Measurements from ENCODE around the gene ZNF185.

The ZNF185 gene

GRCh38 chrX:152926923-152927322 is 29.1 kb downstream of the ZNF185 start:
- H2AFZ ChIP-seq (ENCODE audit: low read length): no peak overlapping the region
- no peak overlapping the region for H3K4me2 ChIP-seq (ENCODE audit: low read depth, low read length)
- no peak for TF ChIP-seq EZH2 (optimal IDR thresholded peaks at IDR 0.05; ENCODE audit: low read depth, low read length)
- TF ChIP-seq EZH2phosphoT487 (IDR thresholded peaks at IDR 0.05; ENCODE audit: low read length): no peak
- H3K79me2 ChIP-seq (ENCODE audit: low read length): no peaks in the 10 kb centered on the region
- no peaks in the 10 kb centered on the region for H3K4me1 ChIP-seq (ENCODE audit: low read length)
- no peak overlapping the region for H3K4me3 ChIP-seq (ENCODE audit: low read length)
- H3K9ac ChIP-seq (ENCODE audit: low read length): no peak overlapping the region
- H4K20me1 ChIP-seq (ENCODE audit: insufficient read depth, low read length): no peaks in the 10 kb centered on the region
- H3K27me3 ChIP-seq (replicated peaks; ENCODE audit: insufficient read depth, low read length): no peaks in the 10 kb centered on the region
- H3K9me2 ChIP-seq (replicated peaks; ENCODE audit: insufficient read depth, low read length): no peaks in the 10 kb centered on the region
- DNase-seq: no peak
- no peaks in the 10 kb centered on the region for H3F3A ChIP-seq (ENCODE audit: insufficient read depth, low read length)
- H3K36me3 ChIP-seq (replicated peaks; ENCODE audit: insufficient read depth, low read length): no peaks in the 10 kb centered on the region
- H3K27ac ChIP-seq (ENCODE audit: low read length): no peak overlapping the region
- H3K9me3 ChIP-seq (replicated peaks; ENCODE audit: insufficient read depth, low read length): no peaks in the 10 kb centered on the region

DNA sequence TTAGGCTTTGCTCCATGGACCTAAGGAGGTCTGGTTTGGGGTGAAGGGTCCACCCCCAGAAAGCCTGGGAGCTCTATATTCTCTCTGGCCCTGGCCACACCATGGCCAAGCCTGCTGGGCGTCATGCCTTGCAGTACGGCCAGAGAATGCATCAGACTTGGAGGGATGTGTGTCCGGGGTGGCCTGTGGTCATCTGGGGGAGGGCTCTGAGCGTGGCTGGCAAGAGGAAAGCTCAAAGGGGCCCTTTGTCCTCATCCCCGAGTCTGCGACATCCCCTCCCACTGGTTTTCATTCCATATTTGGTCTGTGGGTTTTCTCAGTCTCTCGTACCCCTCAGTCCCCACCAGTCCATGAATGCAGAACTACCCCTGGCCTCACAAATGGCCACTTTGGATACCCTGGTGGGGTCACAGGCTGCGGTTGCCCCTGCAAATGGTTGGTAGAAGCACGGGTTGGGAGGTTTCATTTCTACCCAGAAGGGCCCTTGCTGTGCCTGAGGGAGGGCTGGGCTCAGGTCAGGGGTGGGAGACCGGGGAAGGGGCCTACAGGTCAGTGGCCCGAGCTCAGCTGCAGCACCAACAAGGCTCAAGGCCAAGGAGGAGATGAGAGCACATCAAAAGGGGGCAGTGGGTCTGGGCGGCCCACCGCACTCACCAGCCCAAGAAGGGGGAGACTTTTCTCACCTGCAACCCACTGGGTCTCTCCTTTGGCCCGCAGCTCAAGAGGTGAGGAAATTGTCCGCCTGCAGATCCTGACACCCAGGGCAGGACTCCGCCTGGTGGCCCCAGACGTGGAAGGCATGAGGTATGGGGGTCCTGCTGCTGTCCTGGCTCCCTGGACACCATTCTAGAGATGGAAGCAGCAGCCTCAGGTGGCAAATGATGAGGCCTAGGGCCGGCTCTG is 30.2 kb downstream of the ZNF185 start:
- H3K79me2 ChIP-seq (ENCODE audit: low read length): no peaks in the 10 kb centered on the region
- no peak overlapping the region for H3K4me2 ChIP-seq (ENCODE audit: low read depth, low read length)
- no peaks in the 10 kb centered on the region for H3F3A ChIP-seq (ENCODE audit: insufficient read depth, low read length)
- no peak overlapping the region for H2AFZ ChIP-seq (ENCODE audit: low read length)
- H3K36me3 ChIP-seq (replicated peaks; ENCODE audit: insufficient read depth, low read length): no peaks in the 10 kb centered on the region
- H4K20me1 ChIP-seq (ENCODE audit: insufficient read depth, low read length): no peaks in the 10 kb centered on the region
- H3K4me1 ChIP-seq (ENCODE audit: low read length): no peaks in the 10 kb centered on the region
- no peak for TF ChIP-seq EZH2 (optimal IDR thresholded peaks at IDR 0.05; ENCODE audit: low read depth, low read length)
- TF ChIP-seq EZH2phosphoT487 (IDR thresholded peaks at IDR 0.05; ENCODE audit: low read length): no peak
- TF ChIP-seq CTCF (IDR thresholded peaks at IDR 0.05; ENCODE audit: low read length): no peak
- no peak for DNase-seq
- H3K9me2 ChIP-seq (replicated peaks; ENCODE audit: insufficient read depth, low read length): no peaks in the 10 kb centered on the region
- no peak overlapping the region for H3K9ac ChIP-seq (ENCODE audit: low read length)
- H3K27ac ChIP-seq (ENCODE audit: low read length): no peak overlapping the region
- H3K9me3 ChIP-seq (replicated peaks; ENCODE audit: insufficient read depth, low read length): no peaks in the 10 kb centered on the region
- no peaks in the 10 kb centered on the region for H3K27me3 ChIP-seq (replicated peaks; ENCODE audit: insufficient read depth, low read length)
- H3K4me3 ChIP-seq (ENCODE audit: low read length): no peak overlapping the region

GRCh38 chrX:152928761-152929400 is 31.0 kb downstream of the ZNF185 start:
- Histone ChIP-seq H3F3A (ENCODE audit: insufficient read depth, low read length) (no peaks in the 10 kb centered on the region), H3K4me2 (ENCODE audit: low read depth, low read length) (no peak overlapping the region), H3K9me3 (replicated peaks; ENCODE audit: insufficient read depth, low read length) (no peaks in the 10 kb centered on the region), H3K4me1 (ENCODE audit: low read length) (no peaks in the 10 kb centered on the region), H3K9ac (ENCODE audit: low read length) (no peak overlapping the region), H3K27me3 (replicated peaks; ENCODE audit: insufficient read depth, low read length) (no peaks in the 10 kb centered on the region), H4K20me1 (ENCODE audit: insufficient read depth, low read length) (no peaks in the 10 kb centered on the region), H3K4me3 (ENCODE audit: low read length) (no peak overlapping the region), H3K79me2 (ENCODE audit: low read length) (no peaks in the 10 kb centered on the region), H3K36me3 (replicated peaks; ENCODE audit: insufficient read depth, low read length) (no peaks in the 10 kb centered on the region), H2AFZ (ENCODE audit: low read length) (no peak overlapping the region), H3K9me2 (replicated peaks; ENCODE audit: insufficient read depth, low read length) (no peaks in the 10 kb centered on the region), H3K27ac (ENCODE audit: low read length) (no peak overlapping the region)
- TF ChIP-seq CTCF (IDR thresholded peaks at IDR 0.05; ENCODE audit: low read length): no peak
- no peak for TF ChIP-seq EZH2 (optimal IDR thresholded peaks at IDR 0.05; ENCODE audit: low read depth, low read length)
- TF ChIP-seq EZH2phosphoT487 (IDR thresholded peaks at IDR 0.05; ENCODE audit: low read length): no peak
- DNase-seq: no peak

Measured in MM.1S (cell line).